ENCODE measurements around the gene B3GNT8. TPM values are rescaled to one million over a fixed set of nuclear protein-coding genes. Genes with fewer than 3 reads are reported as not detected.
"Not testable (repeated sequence)": the region's sequence is repeated elsewhere in the genome, so short reads cannot be mapped to it uniquely, and the experiment has no call there.

B3GNT8 gene
- total RNA-seq, 1 experiment from 2014 or later = 0.10 TPM

DNA sequence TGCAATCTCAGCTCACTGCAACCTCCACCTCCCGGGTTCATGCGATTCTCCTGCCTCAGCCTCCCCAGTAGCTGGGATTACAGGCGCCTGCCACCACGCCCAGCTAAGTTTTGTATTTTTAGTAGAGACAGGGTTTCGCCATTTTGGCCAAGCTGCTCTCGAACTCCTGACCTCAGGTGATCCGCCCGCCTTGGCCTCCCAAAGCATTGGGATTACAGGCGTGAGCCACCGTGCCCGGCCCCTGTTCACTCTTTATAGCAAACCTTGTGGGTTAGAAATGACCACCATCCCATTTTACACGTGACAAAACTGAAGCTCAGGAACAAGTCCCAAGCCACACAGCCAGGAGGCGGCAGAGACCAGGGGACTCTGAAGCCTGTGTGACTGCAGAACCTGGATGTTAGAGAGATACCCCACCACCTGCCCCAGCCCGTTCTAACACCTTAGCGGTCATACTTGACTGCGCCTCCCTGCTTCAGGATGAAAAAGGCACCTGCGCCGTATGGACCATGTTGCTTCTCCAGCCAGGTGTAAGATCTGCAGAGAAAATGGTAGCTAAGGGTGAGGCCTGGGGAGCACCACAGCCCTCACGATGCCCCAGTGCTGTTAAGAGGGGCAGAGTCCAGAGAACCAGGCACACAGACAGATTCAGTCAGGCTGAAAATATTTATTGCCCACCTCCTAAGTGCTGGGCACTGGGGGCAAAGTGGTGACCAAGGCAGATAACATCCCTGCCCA, 8.9 kb upstream of the B3GNT8 start:
- no peak for TF ChIP-seq POLR2AphosphoS5 (IDR thresholded peaks at IDR 0.05; ENCODE audit: low read depth, low read length)
- TF ChIP-seq TCF7L2 (IDR thresholded peaks at IDR 0.05; ENCODE audit: low read depth, low read length) = no peak
- no peak for TF ChIP-seq SIN3A (IDR thresholded peaks at IDR 0.05; ENCODE audit: borderline replicate concordance, insufficient read depth, low read depth, low read length)
- TF ChIP-seq, protein P1, sequence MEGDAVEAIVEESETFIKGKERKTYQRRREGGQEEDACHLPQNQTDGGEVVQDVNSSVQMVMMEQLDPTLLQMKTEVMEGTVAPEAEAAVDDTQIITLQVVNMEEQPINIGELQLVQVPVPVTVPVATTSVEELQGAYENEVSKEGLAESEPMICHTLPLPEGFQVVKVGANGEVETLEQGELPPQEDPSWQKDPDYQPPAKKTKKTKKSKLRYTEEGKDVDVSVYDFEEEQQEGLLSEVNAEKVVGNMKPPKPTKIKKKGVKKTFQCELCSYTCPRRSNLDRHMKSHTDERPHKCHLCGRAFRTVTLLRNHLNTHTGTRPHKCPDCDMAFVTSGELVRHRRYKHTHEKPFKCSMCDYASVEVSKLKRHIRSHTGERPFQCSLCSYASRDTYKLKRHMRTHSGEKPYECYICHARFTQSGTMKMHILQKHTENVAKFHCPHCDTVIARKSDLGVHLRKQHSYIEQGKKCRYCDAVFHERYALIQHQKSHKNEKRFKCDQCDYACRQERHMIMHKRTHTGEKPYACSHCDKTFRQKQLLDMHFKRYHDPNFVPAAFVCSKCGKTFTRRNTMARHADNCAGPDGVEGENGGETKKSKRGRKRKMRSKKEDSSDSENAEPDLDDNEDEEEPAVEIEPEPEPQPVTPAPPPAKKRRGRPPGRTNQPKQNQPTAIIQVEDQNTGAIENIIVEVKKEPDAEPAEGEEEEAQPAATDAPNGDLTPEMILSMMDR (IDR thresholded peaks at IDR 0.05) = no peak
- TF ChIP-seq, protein P2, sequence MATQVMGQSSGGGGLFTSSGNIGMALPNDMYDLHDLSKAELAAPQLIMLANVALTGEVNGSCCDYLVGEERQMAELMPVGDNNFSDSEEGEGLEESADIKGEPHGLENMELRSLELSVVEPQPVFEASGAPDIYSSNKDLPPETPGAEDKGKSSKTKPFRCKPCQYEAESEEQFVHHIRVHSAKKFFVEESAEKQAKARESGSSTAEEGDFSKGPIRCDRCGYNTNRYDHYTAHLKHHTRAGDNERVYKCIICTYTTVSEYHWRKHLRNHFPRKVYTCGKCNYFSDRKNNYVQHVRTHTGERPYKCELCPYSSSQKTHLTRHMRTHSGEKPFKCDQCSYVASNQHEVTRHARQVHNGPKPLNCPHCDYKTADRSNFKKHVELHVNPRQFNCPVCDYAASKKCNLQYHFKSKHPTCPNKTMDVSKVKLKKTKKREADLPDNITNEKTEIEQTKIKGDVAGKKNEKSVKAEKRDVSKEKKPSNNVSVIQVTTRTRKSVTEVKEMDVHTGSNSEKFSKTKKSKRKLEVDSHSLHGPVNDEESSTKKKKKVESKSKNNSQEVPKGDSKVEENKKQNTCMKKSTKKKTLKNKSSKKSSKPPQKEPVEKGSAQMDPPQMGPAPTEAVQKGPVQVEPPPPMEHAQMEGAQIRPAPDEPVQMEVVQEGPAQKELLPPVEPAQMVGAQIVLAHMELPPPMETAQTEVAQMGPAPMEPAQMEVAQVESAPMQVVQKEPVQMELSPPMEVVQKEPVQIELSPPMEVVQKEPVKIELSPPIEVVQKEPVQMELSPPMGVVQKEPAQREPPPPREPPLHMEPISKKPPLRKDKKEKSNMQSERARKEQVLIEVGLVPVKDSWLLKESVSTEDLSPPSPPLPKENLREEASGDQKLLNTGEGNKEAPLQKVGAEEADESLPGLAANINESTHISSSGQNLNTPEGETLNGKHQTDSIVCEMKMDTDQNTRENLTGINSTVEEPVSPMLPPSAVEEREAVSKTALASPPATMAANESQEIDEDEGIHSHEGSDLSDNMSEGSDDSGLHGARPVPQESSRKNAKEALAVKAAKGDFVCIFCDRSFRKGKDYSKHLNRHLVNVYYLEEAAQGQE (IDR thresholded peaks at IDR 0.05; ENCODE audit: insufficient read depth in 1 of 2, low read depth in 2 of 2, low read length in 1 of 2) = no peak
- POLR2A ChIA-PET = interaction anchor here (0.6 kb wide), 1 partner anchor 172 kb away, joined by 3 read pairs; the partner anchor contains the start of gene HNRNPUL1
- Histone ChIP-seq H3K9me3 (ENCODE audit: control insufficient read depth, insufficient read depth, low read depth, low read length) (no peaks in the 10 kb centered on the region), H3K4me1 (ENCODE audit: control insufficient read depth, insufficient read depth, low read length) (peaks cover 5% of the 10 kb centered on the region; the same call in 1 of the 2 replicates), H3K36me3 (ENCODE audit: control insufficient read depth, insufficient read depth, low read length) (no peaks in the 10 kb centered on the region; the same call in 1 of the 2 replicates), H3K4me3 (ENCODE audit: low read depth in 2 of 2, low read length in 2 of 2) (no peak overlapping the region), H3K27me3 (ENCODE audit: control insufficient read depth, insufficient read depth, low read length) (no peaks in the 10 kb centered on the region), H3K27ac (ENCODE audit: low read length) (no peak overlapping the region)
- CTCF ChIA-PET = interaction anchor here (0.6 to 0.7 kb wide), 2 partner anchors 79 to 96 kb away, joined by 5 to 8 read pairs; no protein-coding TSS in a partner anchor
- intact Hi-C loops (cut with micrococcal nuclease; ENCODE audit: unreplicated experiment) = no loop called here
- no TSS peak for BruUV-seq (replicated peaks)
- ATAC-seq = no peak
- DNase-seq (ENCODE audit: low read depth, low spot score) = no peak
- in situ Hi-C loops (cut with HindIII; ENCODE audit: low pct_unique_long_range_greater_than_20kb, low sequenced_read_pairs) = no loop called here

DNA sequence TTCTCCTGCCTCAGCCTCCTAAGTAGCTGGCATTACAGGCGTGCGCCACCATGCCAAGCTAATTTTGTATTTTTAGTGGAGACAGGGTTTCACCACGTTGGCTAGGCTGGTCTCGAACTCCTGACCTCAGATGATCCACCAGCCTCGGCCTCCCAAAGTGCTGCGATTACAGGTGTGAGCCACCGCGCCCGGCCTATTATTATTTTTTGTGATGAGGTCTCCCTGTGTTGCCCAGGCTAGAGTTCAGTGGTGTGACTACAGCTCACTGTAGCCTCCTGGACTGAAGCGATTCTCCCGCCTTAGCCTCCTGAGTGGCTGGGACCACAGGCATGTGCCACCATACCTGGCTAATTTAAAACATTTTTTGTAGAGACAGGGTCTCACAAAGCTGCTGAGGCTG, 8.2 kb upstream of the B3GNT8 start:
- H3K27ac ChIP-seq (ENCODE audit: low read length); in situ Hi-C loops (cut with HindIII; ENCODE audit: low pct_unique_long_range_greater_than_20kb, low sequenced_read_pairs); intact Hi-C loops (cut with micrococcal nuclease; ENCODE audit: unreplicated experiment); H3K27me3 ChIP-seq (ENCODE audit: control insufficient read depth, insufficient read depth, low read length); H3K36me3 ChIP-seq (ENCODE audit: control insufficient read depth, insufficient read depth, low read length); H3K4me1 ChIP-seq (ENCODE audit: control insufficient read depth, insufficient read depth, low read length); DNase-seq (ENCODE audit: low read depth, low spot score); ATAC-seq; H3K4me3 ChIP-seq (ENCODE audit: low read depth in 2 of 2, low read length in 2 of 2); BruUV-seq (replicated peaks); H3K9me3 ChIP-seq (ENCODE audit: control insufficient read depth, insufficient read depth, low read depth, low read length): not testable (repeated sequence)
- ChIA-PET POLR2A (interaction anchor here (0.6 kb wide), 1 partner anchor 171 kb away, joined by 3 read pairs; the partner anchor contains the start of gene HNRNPUL1), CTCF (interaction anchor here (0.6 to 0.7 kb wide), 2 partner anchors 78 to 95 kb away, joined by 5 to 8 read pairs; no protein-coding TSS in a partner anchor)

DNA sequence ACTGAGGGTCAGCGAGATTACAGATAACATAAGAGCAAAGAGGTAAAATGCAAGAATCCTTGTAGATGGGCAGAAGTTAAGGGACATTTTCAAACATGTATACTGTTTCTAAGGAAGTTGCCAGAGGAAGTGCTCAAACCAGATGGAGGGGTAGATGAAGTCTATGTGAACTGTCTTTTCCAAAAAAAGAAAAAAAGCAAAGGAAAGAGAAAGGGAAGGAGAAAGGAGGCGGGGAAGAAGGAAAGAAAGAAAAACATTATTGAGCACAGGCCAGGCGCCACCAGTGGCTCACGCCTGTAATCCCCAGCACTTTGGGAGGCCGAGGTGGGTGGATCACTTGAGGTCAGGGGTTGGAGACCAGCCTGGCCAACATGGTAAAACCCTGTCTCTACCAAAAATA, 7.3 kb upstream of the B3GNT8 start:
- in situ Hi-C loops (cut with HindIII; ENCODE audit: low pct_unique_long_range_greater_than_20kb, low sequenced_read_pairs) (no loop called here), intact Hi-C loops (cut with micrococcal nuclease; ENCODE audit: unreplicated experiment) (no loop called here)
- TF ChIP-seq, protein P1 (IDR thresholded peaks at IDR 0.05) = no peak
- no peak for TF ChIP-seq TCF7L2 (IDR thresholded peaks at IDR 0.05; ENCODE audit: low read depth, low read length)
- TF ChIP-seq, protein P2 (IDR thresholded peaks at IDR 0.05; ENCODE audit: insufficient read depth in 1 of 2, low read depth in 2 of 2, low read length in 1 of 2) = no peak
- TF ChIP-seq SIN3A (IDR thresholded peaks at IDR 0.05; ENCODE audit: borderline replicate concordance, insufficient read depth, low read depth, low read length) = no peak
- no TSS peak for BruUV-seq (replicated peaks)
- DNase-seq (ENCODE audit: low read depth, low spot score) = no peak
- Histone ChIP-seq H3K27ac (ENCODE audit: low read length) (no peak overlapping the region), H3K9me3 (ENCODE audit: control insufficient read depth, insufficient read depth, low read depth, low read length) (no peaks in the 10 kb centered on the region), H3K27me3 (ENCODE audit: control insufficient read depth, insufficient read depth, low read length) (no peaks in the 10 kb centered on the region), H3K4me3 (ENCODE audit: low read depth in 2 of 2, low read length in 2 of 2) (no peak overlapping the region), H3K36me3 (ENCODE audit: control insufficient read depth, insufficient read depth, low read length) (no peaks in the 10 kb centered on the region; the same call in 1 of the 2 replicates), H3K4me1 (ENCODE audit: control insufficient read depth, insufficient read depth, low read length) (peaks cover 5% of the 10 kb centered on the region; the same call in 1 of the 2 replicates)
- ChIA-PET POLR2A (no interaction called here), CTCF (no interaction called here)
- ATAC-seq = no peak
